Upper lobe of left lung (tissue), 4 donors: Measurements from ENCODE around the gene OR5H15.
"Not testable (repeated sequence)": the region's sequence is repeated elsewhere in the genome, so short reads cannot be mapped to it uniquely, and the experiment has no call there.

ENCODE experiments used
- POLR2A ChIP-seq, 4 donors: fragments of 450-650 bp; IDR thresholded peaks; one replicate each; pipeline ENCODE4 v1.5.1; 2016 to 2017; ENCODE audit warnings: antibody characterized with exemption in 4 of 4, mild to moderate bottlenecking in 2 of 4
- TF ChIP-seq, protein P1 (sequence below), 6 experiments: fragments of 450-650 bp in 4 of 6; fragments of 200-600 bp in 2 of 6; sonication (generic) in 2 of 6; IDR thresholded peaks; one replicate each; pipeline ENCODE4 v1.5.1; 2016 to 2019; ENCODE audit warnings: antibody characterized with exemption in 6 of 6

DNA sequence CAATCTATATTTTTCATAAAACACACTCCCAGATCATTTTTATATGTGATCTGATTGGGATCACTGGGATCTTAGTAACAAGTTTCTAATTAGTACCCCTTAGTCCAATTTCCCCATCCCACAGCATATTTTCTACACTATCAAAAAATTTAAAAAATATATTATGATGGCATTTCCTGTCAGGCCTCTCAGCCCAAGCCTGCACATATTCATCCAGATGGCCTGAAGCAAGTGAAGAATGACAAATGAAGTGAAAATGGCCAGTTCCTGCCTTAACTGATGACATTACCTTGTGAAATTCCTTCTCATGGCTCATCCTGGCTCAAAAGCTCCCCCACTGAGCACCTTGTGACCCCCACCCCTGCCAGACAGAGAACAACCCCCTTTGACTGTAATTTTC is 24.4 kb downstream of the OR5H15 start:
- TF ChIP-seq, protein P1, sequence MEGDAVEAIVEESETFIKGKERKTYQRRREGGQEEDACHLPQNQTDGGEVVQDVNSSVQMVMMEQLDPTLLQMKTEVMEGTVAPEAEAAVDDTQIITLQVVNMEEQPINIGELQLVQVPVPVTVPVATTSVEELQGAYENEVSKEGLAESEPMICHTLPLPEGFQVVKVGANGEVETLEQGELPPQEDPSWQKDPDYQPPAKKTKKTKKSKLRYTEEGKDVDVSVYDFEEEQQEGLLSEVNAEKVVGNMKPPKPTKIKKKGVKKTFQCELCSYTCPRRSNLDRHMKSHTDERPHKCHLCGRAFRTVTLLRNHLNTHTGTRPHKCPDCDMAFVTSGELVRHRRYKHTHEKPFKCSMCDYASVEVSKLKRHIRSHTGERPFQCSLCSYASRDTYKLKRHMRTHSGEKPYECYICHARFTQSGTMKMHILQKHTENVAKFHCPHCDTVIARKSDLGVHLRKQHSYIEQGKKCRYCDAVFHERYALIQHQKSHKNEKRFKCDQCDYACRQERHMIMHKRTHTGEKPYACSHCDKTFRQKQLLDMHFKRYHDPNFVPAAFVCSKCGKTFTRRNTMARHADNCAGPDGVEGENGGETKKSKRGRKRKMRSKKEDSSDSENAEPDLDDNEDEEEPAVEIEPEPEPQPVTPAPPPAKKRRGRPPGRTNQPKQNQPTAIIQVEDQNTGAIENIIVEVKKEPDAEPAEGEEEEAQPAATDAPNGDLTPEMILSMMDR (IDR thresholded peaks at IDR 0.05): not testable (repeated sequence)
- not testable (repeated sequence) for TF ChIP-seq POLR2A (IDR thresholded peaks at IDR 0.05)
